IMR-90 (cell line): Measurements from ENCODE around the gene PALLD. TPM values are rescaled to one million over a fixed set of nuclear protein-coding genes. Genes with fewer than 3 reads are reported as not detected.

ENCODE experiments used
- ATAC-seq: fragments of 200-7000 bp; cut with Tn5 transposase; 2 replicates; pipeline ENCODE4 v1.9.1; 2020; ENCODE audit warnings: low read depth, mild to moderate bottlenecking, moderate library complexity
- BruUV-seq: library from RNA; stranded (reverse); fragments of 400-500 nt; replicated peaks from 2 replicates; lab custom pipeline; 2021; lab: Mats Ljungman, UMichigan
- CTCF ChIA-PET: fragments of 300-600 bp; formaldehyde crosslinking; extraction: SDS; loops from one replicate; lab custom pipeline; 2021; ENCODE audit warnings: antibody characterized with exemption; lab: Yijun Ruan, JAX
- POLR2A ChIA-PET: fragments of 300-600 bp; sonication (Branson Sonifier 250); formaldehyde crosslinking; loops from one replicate; lab custom pipeline; 2022; ENCODE audit warnings: antibody characterized with exemption; ENCODE audit not compliant: unreplicated experiment; lab: Charles Lee
- DNase-seq: peaks from one replicate; pipeline ENCODE4 v3.0.0; 2013
- H2AFZ ChIP-seq: replicated peaks from 2 replicates; pipeline ENCODE3; 2013; ENCODE audit warnings: low read length, mild to moderate bottlenecking; ENCODE audit not compliant: poor library complexity
- H2AK5ac ChIP-seq: 2 replicates; pipeline ENCODE4 v1.6.1; 2013; ENCODE audit warnings: low read depth, low read length, inconsistent platforms
- H2AK9ac ChIP-seq: replicated peaks from 2 replicates; pipeline ENCODE3; 2013; ENCODE audit warnings: mild to moderate bottlenecking, low read depth, low read length, moderate library complexity; ENCODE audit not compliant: poor library complexity
- H2BK120ac ChIP-seq: 2 replicates; pipeline ENCODE4 v1.6.1; 2013; ENCODE audit warnings: low read depth, low read length, inconsistent platforms
- H2BK15ac ChIP-seq: 3 replicates; pipeline ENCODE4 v1.6.1; 2013; ENCODE audit warnings: low read depth, low read length, inconsistent platforms
- H2BK20ac ChIP-seq: 2 replicates; pipeline ENCODE4 v1.6.1; 2013; ENCODE audit warnings: low read depth, mild to moderate bottlenecking, inconsistent platforms, low read length, moderate library complexity
- H2BK5ac ChIP-seq: 2 replicates; pipeline ENCODE4 v1.6.1; 2013; ENCODE audit warnings: mild to moderate bottlenecking, low read depth, low read length, inconsistent platforms; ENCODE audit not compliant: poor library complexity, severe bottlenecking
- H3K14ac ChIP-seq: replicated peaks from 2 replicates; pipeline ENCODE4 v1.6.1; 2013; ENCODE audit warnings: low read depth, low read length, inconsistent platforms
- H3K18ac ChIP-seq: 2 replicates; pipeline ENCODE4 v1.6.1; 2013; ENCODE audit warnings: low read depth, low read length, control low read depth
- H3K23ac ChIP-seq: 2 replicates; pipeline ENCODE4 v1.6.1; 2013; ENCODE audit warnings: low read depth, low read length, inconsistent platforms
- H3K27ac ChIP-seq: 2 replicates; pipeline ENCODE4 v1.5.1; 2013; ENCODE audit warnings: mild to moderate bottlenecking, control low read depth, low read length; ENCODE audit not compliant: insufficient read depth
- H3K27me3 ChIP-seq: 2 replicates; pipeline ENCODE4 v1.6.1; 2013; ENCODE audit warnings: low read length; ENCODE audit not compliant: control insufficient read depth, insufficient read depth
- H3K36me3 ChIP-seq: 2 replicates; pipeline ENCODE4 v1.6.1; 2013; ENCODE audit warnings: low read length, mixed read lengths; ENCODE audit not compliant: control insufficient read depth, insufficient read depth
- H3K4ac ChIP-seq: 2 replicates; pipeline ENCODE4 v1.6.1; 2013; ENCODE audit warnings: low read depth, low read length, inconsistent platforms
- H3K4me1 ChIP-seq: 2 replicates; pipeline ENCODE4 v1.6.1; 2013; ENCODE audit warnings: low read length, mixed read lengths; ENCODE audit not compliant: control insufficient read depth, insufficient read depth
- H3K4me2 ChIP-seq: 2 replicates; pipeline ENCODE4 v1.6.1; 2013; ENCODE audit warnings: low read depth, mild to moderate bottlenecking, control low read depth, low read length, moderate library complexity
- H3K4me3 ChIP-seq: 2 replicates; pipeline ENCODE4 v1.5.1; 2013; ENCODE audit warnings: low read depth, mild to moderate bottlenecking, control low read depth, low read length, moderate library complexity; ENCODE audit not compliant: insufficient read depth
- H3K56ac ChIP-seq: 2 replicates; pipeline ENCODE4 v1.6.1; 2013; ENCODE audit warnings: low read length, inconsistent platforms; ENCODE audit not compliant: insufficient read depth; ENCODE audit errors: extremely low read depth
- H3K79me1 ChIP-seq, 2 experiments: 2 replicates each; pipeline ENCODE4 v1.6.1; 2013; ENCODE audit warnings: low read length in 2 of 2, inconsistent platforms in 1 of 2, low read depth in 1 of 2
- H3K9ac ChIP-seq: 2 replicates; pipeline ENCODE4 v1.6.1; 2013; ENCODE audit warnings: low read depth, low read length, control low read depth
- H3K9me1 ChIP-seq: 2 replicates; pipeline ENCODE4 v1.6.1; 2013; ENCODE audit warnings: low read length, inconsistent platforms; ENCODE audit not compliant: insufficient read depth
- H3K9me3 ChIP-seq: 2 replicates; pipeline ENCODE4 v1.6.1; 2013; ENCODE audit warnings: low read length; ENCODE audit not compliant: control insufficient read depth, insufficient read depth
- H4K20me1 ChIP-seq: 2 replicates; pipeline ENCODE4 v1.6.1; 2013; ENCODE audit warnings: low read length, inconsistent platforms; ENCODE audit not compliant: insufficient read depth
- H4K5ac ChIP-seq: 2 replicates; pipeline ENCODE4 v1.6.1; 2013; ENCODE audit warnings: mild to moderate bottlenecking, low read depth, low read length, control low read depth
- H4K8ac ChIP-seq, 2 experiments: 2 replicates each; pipeline ENCODE4 v1.6.1; 2013; ENCODE audit warnings: low read depth in 2 of 2, low read length in 2 of 2, control low read depth in 1 of 2, inconsistent platforms in 1 of 2
- H4K91ac ChIP-seq: 2 replicates; pipeline ENCODE4 v1.6.1; 2013; ENCODE audit warnings: low read depth, low read length, inconsistent platforms; ENCODE audit not compliant: insufficient read depth
- CHD1 ChIP-seq: IDR thresholded peaks from 2 replicates; pipeline ENCODE4 v1.6.1; 2012; ENCODE audit warnings: low read depth, low read length, improper control_type of control experiment
- ELK1 ChIP-seq: fragments of 150-350 bp; IDR thresholded peaks from 2 replicates; pipeline ENCODE4 v1.6.1; 2016; ENCODE audit warnings: low read depth, mild to moderate bottlenecking, low read length, moderate library complexity, borderline replicate concordance
- FOS ChIP-seq: fragments of 150-350 bp; IDR thresholded peaks from 2 replicates; pipeline ENCODE4 v1.6.1; 2016; ENCODE audit warnings: low read depth, low read length
- RAD21 ChIP-seq: IDR thresholded peaks from 2 replicates; pipeline ENCODE4 v1.6.1; 2012; ENCODE audit warnings: low read length, improper control_type of control experiment
- RFX5 ChIP-seq: IDR thresholded peaks from 2 replicates; pipeline ENCODE4 v1.8.0; 2012; ENCODE audit warnings: low read depth, mild to moderate bottlenecking, low read length, moderate library complexity
- WGBS, 2 experiments: methylation state at CpG; one replicate each; pipeline versions ENCODE4 v1.1.5 to v1.1.7; 2013; ENCODE audit warnings: missing lambda C conversion rate in 2 of 2; ENCODE audit not compliant: insufficient read length in 1 of 2; ENCODE audit errors: extremely low coverage in 2 of 2; 5-methylcytosine and 5-hydroxymethylcytosine counted together
- dilution Hi-C: fragments of 300-500 bp; cut with HindIII; formaldehyde crosslinking; loops from one replicate; pipeline ENCODE4 v1.14.3; 2018; ENCODE audit warnings: low sequenced_read_pairs; ENCODE audit not compliant: unreplicated experiment
- in situ Hi-C: fragments of 300-500 bp; cut with MboI; formaldehyde crosslinking; loops from 3 replicates; pipeline ENCODE4 v1.14.3; 2019; ENCODE audit warnings: low sequenced_read_pairs, inconsistent platforms, mixed read lengths
- intact Hi-C: fragments of 100-400 bp; cut with micrococcal nuclease; formaldehyde crosslinking; loops from 2 replicates; pipeline ENCODE4 v1.10.0; 2022
- polyA plus RNA-seq, 3 experiments: library from polyadenylated mRNA; depleted of rRNA; stranded (reverse); fragments of >200 nt; gene quantifications; 2 replicates each; pipeline ENCODE4 v1.2.3, GENCODE V29; 2012; ENCODE audit warnings: low replicate concordance in 1 of 3
- total RNA-seq: library from RNA; depleted of rRNA; stranded (reverse); fragments of >200 nt; gene quantifications from 2 replicates; pipeline ENCODE4 v1.2.3, GENCODE V29; 2012
- TF ChIP-seq, protein P1 (sequence below): conservative IDR thresholded peaks from 2 replicates; pipeline ENCODE4 v1.5.1; 2012; ENCODE audit warnings: mild to moderate bottlenecking, low read depth, low read length, improper control_type of control experiment

PALLD gene
- total and polyA plus RNA-seq, 2 of the 4 experiments (the other 2 are of a cell fraction): 91.0 to 91.9 TPM

DNA sequence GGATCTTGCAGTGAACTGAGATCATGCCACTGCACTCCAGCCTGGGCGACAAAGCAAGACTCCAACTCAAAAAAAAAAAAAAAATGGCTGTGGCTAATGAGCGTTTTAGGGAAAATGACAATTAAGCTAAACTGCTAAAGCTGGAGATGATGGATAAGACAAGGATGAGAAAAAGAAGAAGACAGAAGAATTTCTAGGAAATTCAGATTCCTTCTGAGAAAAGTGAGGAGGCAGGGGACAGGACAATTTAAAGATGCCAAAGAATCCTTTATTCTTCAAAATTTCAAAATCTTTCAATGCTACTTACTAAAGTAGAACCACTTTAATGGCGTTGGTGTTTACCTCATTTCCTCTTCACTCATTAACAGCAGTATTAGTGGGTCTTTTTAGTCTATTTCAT, 7.7 kb downstream of the PALLD start:
- no peak overlapping the region for H3K4ac ChIP-seq
- no peak overlapping the region for H3K27ac ChIP-seq

More for the DNA sequence above, 7.7 kb downstream of the PALLD start:
- no peak overlapping the region for H3K23ac ChIP-seq
- no CpG with 5 or more reads among the region's 3 CpGs for WGBS, 2 experiments
- CTCF ChIA-PET: no interaction called here
- no peak overlapping the region for H3K4me3 ChIP-seq
- H3K9ac ChIP-seq: no peak overlapping the region
- no peak for ATAC-seq
- H2BK5ac ChIP-seq: no peak overlapping the region
- no peak overlapping the region for H2BK120ac ChIP-seq
- H3K56ac ChIP-seq: no peak overlapping the region
- in situ Hi-C loops: loop anchor here (25.0 kb wide), 2 partner anchors 92 to 317 kb away; no protein-coding TSS in a partner anchor
- H2BK20ac ChIP-seq: no peak overlapping the region
- no peaks in the 10 kb centered on the region for H3K9me1 ChIP-seq
- no peaks in the 10 kb centered on the region for H3K9me3 ChIP-seq
- no peak overlapping the region for H2AK9ac ChIP-seq
- no TSS peak for BruUV-seq
- H4K5ac ChIP-seq: no peak overlapping the region
- POLR2A ChIA-PET: no interaction called here
- H2AK5ac ChIP-seq: no peak overlapping the region
- intact Hi-C loops: no loop called here
- H3K79me1 ChIP-seq: no peaks in the 10 kb centered on the region
- H3K4me2 ChIP-seq: no peak overlapping the region
- dilution Hi-C loops: no loop called here
- H3K36me3 ChIP-seq: no peaks in the 10 kb centered on the region
- no peaks in the 10 kb centered on the region for H3K4me1 ChIP-seq
- no peak for TF ChIP-seq FOS
- no peak for TF ChIP-seq RAD21
- TF ChIP-seq CHD1: no peak
- TF ChIP-seq, protein P1, sequence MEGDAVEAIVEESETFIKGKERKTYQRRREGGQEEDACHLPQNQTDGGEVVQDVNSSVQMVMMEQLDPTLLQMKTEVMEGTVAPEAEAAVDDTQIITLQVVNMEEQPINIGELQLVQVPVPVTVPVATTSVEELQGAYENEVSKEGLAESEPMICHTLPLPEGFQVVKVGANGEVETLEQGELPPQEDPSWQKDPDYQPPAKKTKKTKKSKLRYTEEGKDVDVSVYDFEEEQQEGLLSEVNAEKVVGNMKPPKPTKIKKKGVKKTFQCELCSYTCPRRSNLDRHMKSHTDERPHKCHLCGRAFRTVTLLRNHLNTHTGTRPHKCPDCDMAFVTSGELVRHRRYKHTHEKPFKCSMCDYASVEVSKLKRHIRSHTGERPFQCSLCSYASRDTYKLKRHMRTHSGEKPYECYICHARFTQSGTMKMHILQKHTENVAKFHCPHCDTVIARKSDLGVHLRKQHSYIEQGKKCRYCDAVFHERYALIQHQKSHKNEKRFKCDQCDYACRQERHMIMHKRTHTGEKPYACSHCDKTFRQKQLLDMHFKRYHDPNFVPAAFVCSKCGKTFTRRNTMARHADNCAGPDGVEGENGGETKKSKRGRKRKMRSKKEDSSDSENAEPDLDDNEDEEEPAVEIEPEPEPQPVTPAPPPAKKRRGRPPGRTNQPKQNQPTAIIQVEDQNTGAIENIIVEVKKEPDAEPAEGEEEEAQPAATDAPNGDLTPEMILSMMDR: no peak
- no peak for TF ChIP-seq RFX5
- no peak for TF ChIP-seq ELK1
- no peaks in the 10 kb centered on the region for H4K20me1 ChIP-seq
- H2BK15ac ChIP-seq: no peak overlapping the region
- no peak overlapping the region for H4K8ac ChIP-seq
- no peak overlapping the region for H2AFZ ChIP-seq
- H4K91ac ChIP-seq: no peak overlapping the region
- no peaks in the 10 kb centered on the region for H3K27me3 ChIP-seq
- no peak for DNase-seq
- no peak overlapping the region for H3K18ac ChIP-seq
- no peak overlapping the region for H3K14ac ChIP-seq
